Glomerular visceral epithelial cell (primary cell): ENCODE results near the gene MDH1B.
"Not testable (repeated sequence)": the region's sequence is repeated elsewhere in the genome, so short reads cannot be mapped to it uniquely, and the experiment has no call there.

Experiments
- DNase-seq: peaks from one replicate; pipeline ENCODE4 v3.0.0-alpha.2; 2016; ENCODE audit errors: extremely low spot score

MDH1B gene

DNA sequence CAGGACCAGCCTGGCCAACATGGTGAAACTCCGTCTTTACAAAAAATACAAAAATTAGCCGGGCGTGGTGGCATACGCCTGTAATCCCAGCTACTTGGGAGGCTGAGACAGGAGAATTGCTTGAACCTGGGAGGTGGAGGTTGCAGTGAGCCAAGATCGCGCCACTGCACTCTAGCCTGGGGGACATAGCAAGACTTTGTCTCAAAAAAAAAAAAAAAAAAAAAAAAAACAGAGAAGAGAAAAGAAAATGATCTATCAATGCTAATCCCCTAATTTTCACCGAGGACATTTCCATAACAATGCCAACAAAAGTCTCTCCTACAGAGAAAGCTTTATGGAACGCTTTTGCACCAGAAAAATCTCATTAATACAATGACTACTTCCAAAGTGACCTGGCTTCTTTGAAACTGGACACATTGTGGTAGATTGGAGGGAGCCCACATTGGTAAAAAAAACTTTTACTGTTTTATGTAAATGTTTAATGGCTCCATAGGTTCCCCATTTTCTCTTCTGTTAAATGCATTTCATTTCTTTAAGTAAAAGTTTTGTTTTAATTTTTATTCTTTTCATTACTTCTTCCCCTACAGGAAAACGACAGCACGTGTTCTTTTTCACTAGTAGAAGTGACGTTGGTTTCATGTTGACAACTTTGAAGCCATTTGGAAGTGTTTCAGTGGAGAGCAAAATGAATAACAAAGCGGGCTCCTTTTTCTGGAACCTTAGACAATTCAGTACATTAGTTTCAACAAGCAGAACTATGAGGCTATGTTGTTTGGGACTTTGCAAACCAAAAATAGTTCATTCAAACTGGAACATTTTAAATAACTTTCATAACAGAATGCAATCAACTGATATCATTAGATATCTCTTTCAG, 1.2 kb upstream of the MDH1B start:
- DNase-seq = no peak

DNA sequence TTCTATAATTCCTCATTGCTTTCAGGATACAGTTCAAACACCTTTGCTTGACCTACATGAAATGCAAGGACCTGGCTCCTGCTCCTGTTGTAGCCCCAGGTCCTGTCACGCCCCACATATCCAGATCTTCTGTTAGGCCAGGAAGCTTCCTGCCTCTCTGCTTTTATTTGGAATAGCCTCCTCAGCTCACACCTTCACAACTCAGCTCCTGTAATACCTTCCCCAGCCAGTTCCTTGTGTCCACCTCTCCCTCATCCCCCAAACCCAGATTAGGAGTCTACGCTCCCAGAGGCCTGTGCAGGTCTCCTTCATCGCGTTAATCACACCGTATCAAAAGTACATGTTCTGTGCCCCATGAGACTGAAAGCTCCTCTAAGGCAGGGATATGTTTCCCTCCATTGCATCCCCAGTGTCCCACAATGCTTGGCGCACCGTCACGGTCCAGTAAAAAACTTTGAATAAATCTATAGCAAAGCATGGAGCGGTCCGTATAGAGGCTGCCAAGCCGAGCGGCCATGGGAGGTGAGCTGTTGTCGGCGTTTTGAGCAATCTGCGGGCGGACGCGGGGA, 371 bp downstream of the MDH1B start:
- DNase-seq = no peak

DNA sequence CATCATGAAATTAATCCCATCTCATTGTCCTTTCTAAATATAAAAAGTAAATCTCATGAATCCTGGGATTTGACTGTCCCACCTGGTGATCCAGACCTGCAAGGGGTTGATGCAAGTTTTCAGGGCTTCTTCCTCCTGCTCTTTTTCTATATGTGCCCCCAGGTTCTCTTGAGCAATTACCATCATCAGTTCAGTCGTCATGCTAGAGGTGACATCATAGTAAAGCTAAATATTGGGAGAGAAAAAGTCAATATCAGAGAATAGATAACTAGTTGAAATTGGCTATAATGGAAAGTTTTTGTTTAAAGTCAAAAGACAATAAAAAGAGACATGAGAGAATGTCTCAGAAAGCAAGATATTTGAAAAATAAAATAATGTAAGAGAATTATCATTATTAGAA, 8.3 kb downstream of the MDH1B start:
- no peak for DNase-seq

DNA sequence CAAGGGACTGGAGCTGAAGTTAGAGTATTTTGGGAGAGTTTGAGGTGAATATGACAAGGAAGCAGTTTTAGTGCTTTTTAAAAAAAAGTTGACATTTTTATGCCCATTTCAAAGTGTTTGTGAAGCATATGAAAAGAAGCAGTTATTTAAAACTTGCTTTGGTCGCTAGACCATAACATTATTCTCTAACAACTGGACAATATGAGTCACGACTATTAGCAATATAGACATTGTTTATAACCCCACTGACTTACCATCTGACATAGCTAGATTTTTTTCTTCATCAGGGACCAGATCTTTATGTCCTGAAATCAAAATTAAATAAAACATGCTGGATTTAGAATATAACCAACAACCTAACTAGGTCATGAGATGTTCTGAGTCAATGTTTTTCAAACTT, 24.3 kb downstream of the MDH1B start:
- DNase-seq = no peak

DNA sequence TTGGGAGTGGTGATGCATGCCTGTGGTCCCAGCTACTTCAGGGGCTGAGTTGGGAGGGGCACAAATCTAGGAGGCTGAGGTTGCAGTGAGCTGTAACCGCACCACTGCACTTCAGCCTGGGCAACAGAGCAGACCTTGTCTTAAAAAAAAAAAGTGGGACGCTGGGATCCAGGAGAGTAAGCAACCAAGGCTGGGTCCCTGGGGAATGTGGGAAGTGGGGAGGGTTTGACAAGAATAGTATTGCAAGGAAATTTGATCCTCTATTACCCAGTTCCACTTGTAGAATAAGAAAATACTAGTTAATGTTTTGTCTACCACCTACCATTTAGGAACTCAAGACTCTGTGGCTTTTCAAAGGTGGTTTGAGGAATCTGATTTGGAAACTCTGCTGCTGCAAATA, 25.9 kb downstream of the MDH1B start:
- DNase-seq = no peak

DNA sequence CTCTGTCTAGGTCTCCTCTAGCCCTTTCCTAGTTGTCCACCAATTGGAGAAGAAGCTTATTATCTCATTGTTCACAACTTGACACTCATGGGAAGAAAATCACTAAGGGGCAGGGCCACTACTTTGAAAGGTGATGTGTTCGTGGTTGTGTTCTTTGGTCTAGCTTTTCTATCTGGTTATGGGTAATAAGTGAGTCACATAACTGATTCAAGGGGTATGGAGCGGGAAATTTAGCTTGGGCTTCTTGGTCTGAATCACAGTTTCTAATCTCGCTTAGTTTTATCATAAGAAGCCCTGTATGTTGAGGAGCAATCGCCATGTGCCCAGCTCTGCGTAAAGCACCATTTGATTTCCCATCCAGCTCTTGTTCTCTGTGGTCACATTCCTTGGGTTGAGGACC, 28.2 kb downstream of the MDH1B start:
- DNase-seq = no peak

DNA sequence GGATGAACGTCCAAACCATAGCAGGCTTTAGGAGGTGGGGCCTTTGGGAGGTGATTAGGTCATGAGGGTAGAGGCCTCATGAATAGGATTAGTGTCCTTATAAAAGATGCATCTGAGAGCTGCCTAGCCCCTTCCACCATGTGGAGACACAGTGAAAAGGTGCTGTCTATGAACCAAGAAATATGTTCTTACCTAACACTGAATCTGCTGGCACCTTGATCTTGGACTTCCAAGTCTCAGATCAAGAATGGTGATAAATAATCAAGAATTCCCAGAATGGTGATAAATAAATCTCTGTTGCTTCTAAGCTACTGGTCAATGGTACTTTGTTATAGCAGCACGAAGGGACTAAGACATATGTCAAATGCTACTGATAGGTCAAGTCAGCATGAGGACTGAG, 31.8 kb downstream of the MDH1B start:
- DNase-seq = no peak

DNA sequence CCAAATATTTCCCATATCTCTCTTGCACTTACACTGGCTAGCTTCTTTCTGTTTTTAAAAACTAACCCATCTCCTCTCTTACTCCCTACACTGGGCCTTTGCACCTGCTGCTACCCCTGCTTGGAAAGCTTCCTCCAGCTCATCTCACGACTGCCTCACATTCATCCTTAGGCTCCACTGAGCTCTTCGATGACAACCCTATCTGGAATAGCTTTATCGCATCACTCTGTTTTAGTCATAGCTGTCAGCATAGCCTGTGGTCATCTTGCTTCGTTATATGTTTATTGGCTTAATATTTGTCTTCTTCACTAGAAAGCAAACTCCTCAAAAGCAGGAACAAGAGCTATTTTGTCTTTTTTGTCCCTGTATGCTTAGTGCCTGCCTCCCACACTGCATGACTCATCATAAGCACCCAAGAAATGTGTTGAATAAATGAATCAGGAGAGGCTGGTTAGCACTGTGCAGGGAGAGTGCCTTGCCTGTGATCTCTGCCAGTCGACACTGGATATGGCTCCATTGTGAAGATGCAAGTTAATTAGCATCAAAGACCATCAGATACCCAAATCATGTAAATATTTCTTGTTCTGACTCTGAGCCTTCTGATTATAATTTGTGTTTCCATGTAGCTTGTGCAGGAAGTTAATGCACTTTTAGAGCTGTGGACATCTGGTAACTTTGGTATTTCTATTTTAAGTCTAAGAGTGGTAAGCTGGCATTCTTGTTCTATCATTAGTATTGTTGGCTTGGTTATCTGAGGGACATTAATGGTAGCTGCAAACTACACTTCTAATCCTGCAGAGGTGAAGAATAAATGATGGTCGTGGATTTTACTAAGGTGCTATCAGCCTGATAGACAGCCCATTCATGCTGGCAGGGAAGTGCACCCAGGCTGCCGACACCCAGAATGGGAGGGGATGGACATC, 36.6 kb downstream of the MDH1B start:
- DNase-seq = no peak

DNA sequence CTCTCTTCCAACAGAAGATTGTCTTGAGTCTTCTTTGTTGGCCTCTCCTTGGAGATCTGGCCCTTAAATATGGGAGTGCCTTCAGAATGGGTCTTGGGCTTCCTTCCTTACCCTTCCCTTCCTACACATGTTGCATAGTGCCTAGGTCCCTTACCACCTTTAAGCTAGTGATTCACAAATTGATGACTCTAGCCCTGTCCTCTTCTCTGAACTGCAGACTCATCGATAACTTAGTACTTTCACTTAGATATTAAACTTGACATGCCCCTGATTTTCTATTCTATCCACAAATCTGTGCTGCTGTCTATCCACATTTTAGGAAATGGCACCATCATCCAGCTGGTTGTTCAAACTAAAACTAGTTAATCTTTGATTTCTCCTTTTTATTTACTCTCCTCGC, 37.8 kb downstream of the MDH1B start:
- no peak for DNase-seq

DNA sequence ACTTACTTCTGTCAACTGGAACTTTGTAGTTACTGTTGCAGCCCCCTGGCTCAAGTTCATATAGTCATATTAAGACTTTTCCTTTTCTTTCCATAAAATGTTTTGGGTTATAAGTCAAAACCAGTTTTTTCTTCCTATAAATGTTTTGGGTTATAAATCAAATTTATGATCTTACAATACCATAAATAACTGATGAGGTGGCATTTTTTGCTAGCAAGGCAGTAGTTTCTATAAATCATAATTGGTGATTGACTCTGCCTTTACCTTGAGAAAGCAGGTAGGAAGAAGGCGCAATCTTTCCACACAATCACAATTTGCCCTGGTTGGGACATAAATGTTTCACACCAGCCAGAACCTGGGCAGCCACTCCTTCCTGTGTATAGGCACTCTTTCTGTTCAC, 41.8 kb downstream of the MDH1B start:
- no peak for DNase-seq

DNA sequence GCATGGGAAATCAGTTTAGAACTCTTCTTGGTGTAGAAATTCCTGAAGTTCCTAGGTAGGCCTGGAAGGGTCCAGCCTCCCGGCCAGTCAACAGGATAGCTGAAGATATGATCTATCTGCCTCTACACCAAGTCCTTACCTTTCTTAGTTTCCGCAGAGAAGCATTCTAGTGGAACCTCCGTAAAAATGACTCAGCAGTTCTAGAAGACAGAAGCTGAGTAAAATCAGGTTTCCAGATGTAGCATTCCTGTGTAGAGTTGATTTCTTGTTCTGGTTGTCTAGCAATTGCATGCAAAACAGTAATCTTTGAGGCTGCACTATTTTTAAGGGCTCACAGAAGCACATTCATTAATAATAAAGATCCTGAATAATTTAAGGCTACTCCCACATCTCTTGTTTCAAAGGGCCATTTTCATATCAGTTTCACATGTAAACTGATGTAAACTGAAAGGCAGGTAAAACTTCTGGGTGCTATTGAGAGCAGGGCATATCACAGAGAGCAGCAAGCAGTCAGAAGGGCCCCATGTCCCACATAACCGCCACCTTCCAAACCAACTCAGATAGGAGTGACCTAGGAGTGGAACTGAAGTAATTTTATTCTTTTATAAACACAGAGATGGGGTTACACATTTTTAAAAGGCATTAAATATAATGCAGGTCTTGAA, 43.7 kb downstream of the MDH1B start:
- DNase-seq = no peak

DNA sequence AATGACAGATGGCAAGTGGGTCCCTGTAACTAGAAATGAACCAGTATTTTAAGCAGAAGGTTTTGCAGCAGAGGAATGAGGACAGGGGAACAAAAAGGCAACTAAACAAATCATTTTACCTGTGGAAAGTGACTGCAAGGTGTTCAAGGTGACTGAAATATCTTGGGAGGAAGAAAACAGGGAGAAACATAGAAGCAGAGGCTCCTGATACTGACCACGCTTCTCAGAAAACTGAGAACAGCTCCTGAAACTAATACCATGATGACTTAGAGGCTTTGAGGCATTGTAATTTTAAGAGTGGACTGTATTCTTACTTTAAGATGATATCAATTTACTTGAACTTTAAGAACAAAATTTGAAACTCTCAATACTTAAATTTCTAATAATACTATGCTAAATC, 46.8 kb downstream of the MDH1B start, which contains the start of gene DYTN:
DYTN (minus strand) TSS at position 101 of the 400 bp plus-strand sequence. CDS start 117 bp downstream, outside the sequence.
- DNase-seq = no peak

DNA sequence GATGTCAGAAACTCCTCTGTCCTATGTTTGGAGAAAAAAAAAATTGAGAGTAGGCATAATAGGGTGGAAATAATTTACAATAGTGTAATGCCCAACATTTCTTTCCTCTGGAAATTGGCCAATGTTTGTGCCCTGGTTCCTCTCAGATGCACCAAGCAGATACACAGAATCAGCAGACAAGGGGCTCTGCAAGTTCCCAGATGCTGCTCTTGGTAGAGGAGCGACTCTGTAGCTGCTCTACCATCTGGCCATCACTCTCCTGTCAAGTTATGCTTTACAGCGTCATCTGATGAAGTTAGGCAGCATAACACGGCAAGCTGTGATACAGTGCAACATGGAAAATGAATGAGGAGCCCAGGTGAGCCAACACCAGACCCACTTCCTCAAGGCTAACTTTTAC, 48.5 kb downstream of the MDH1B start:
- DNase-seq = no peak

DNA sequence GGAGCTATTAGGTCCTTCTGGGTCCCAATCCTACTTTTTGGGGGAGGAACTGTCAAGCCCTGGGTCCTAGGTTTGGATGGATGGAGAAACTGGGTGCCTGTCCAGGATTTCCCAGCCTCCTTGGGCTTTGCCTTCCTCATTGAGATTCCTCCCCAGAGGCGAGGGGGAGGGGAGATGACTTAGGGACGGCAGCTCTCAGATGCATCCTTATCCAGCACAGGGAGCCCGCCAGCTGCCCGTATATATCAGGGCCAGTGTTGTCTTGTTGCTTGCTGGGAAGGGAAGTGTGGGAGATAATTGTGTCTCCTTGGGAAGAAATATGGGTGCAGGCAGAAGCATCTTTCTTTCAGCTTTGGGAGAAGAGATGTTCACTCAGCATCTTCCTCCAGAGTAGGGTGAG, 49.9 kb downstream of the MDH1B start:
- DNase-seq = not testable (repeated sequence)

DNA sequence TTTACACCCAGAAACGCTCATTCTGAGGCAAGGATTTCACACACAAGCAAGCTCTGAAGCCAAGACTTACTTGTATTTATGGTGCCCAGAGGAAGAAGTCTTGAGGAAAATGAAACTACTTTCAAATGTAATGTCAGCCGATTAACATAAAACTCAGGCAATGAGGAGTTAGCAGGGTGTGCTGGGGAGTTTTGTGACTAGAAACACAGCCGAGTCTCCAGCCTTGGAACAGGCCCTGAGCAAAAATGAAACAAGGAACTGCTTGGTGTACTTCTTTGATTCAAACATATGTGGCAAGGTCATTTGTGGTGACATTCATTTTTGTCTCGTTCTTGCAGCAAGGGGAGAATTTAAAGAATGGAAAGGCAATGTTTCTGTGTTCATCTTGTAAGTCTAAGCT, 51.4 kb downstream of the MDH1B start:
- no peak for DNase-seq

DNA sequence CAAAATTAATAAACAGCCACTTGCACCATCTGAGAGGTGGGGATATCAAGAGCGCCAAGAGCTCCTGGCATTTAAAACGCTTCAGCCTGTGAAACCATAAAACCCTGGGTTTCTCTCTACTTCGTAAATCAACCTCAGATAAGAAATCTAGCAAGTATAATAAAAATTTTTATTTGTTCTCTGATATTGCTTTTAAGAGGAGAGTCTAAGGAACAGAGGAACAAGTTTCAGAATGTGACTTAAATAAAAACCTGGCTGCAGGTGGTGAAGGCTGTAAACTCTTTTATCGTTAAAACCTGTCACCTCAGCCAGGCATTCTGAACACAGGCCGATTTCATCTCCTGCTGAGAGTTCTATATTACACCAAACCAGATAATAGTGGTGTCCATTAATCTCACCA, 56.8 kb downstream of the MDH1B start:
- no peak for DNase-seq

DNA sequence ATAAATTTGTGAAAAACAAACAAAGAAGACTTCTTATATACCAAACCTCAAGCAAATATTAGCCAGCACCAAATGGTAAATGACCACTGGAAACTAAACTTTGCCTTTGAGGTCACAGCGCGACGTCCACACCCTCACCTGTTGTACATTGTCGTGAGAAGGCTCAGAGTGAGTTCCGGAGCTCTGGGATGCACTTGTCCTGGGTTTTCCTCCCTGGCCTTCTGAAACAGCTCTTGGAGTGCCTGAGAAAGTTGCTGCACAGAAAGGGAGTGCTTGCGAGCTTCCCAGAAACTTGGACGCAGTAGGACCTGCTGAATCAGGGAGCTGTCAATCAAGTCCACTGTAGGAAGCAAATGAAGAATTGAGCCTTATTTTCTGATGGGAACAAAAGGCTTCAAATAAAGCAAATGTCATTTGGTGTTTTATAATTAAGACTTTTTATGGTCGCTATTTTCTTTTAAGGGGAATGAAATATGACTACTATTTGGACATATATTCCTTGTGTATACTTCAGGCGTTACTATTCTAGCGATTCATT, 57.9 kb downstream of the MDH1B start:
- no peak for DNase-seq

DNA sequence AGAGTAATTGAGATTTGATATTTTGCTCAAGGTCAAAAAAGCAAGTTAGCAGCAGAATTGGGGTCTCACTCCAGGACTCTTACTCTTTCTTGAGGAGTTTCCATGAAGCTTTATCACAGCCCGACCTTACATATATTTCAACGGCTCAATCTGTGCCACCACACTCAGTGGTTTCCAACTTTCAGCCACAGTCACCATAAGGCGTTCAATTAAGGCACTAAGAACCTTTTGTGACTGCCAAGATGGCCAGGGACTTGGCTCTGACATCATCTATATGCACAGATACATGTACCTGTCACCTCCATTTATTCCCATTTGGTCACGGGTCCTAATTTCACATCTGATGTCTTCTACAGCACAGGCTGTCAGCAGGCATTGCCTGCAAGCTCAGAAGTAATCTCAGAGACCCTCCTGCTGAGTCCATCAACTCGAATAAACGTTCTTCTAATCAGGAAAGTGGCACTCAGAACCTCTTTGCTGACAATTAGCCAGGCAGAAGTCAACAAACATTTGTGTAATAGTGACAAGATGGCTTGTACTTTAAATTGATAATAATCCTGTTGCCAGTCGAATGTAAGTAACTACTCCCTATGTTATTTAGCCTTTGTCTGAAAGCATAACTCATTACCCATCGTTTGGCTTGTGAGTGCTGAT, 63.0 kb downstream of the MDH1B start:
- no peak for DNase-seq

DNA sequence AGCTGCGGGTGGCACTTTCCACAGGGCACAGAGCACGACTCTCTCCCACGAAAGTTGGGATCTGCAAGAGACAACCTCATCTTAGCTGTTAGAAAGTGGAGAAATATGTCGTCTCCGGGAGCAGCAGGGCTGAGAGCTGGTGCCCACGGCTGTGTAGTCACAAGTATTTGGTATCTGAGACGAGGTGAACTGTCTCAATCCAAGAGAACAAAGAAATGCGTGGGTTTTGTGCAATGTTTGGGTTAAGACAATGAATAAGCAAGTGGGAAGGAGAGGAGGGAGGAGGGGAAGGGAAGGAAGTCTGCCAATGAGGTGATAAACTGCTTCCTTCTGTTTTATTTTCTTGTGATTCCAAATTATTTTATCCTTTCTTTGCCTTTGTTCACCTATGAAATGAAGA, 65.0 kb downstream of the MDH1B start:
- DNase-seq = no peak

DNA sequence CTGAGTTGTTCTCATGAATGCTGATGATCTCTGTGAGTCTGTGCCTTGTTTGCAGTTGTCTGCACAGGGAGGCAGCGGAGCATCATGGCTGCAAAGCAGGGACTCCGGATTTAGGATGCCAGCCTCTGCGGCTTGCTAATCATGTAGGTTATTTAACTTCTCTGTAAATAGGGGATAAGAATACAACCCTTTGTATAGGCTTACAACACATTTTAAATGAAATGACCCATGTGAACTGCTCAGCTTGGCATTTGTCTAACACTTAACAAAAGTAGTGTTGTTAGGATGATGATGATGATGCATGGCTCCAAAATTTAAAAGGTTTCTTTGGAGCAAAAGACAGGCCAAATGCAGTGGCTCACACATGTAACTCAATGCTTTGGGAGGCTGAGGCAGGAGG, 66.3 kb downstream of the MDH1B start:
- no peak for DNase-seq

DNA sequence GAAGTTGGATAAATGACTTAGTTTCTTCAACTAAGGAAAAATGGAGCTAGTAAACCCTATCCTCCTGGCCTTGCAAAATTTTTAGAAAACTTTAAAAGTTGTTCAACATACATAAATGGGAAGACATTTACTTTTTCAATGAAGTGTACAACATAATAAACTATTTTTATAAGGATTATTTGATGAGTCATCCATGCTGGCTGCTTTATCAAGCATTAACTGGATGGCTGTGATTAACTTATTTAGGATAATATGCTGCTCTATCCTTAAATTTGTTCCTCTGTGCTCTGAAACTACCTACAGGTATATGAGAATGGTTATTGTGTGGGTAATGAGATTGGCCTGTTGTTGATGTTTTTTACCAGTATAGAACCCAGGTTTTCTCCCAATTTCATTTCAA, 68.2 kb downstream of the MDH1B start:
- DNase-seq = no peak
